Activated effector memory CD4-positive, alpha-beta T cell treated with Interleukin-2 at 50 U/mL for 16 hours (primary cell): Measurements from ENCODE around the gene MYORG.
"Not testable (repeated sequence)": the region's sequence is repeated elsewhere in the genome, so short reads cannot be mapped to it uniquely, and the experiment has no call there.

Experiments
- DNase-seq: peaks from one replicate; pipeline ENCODE4 v3.0.0-alpha.2; 2020

MYORG gene

DNA sequence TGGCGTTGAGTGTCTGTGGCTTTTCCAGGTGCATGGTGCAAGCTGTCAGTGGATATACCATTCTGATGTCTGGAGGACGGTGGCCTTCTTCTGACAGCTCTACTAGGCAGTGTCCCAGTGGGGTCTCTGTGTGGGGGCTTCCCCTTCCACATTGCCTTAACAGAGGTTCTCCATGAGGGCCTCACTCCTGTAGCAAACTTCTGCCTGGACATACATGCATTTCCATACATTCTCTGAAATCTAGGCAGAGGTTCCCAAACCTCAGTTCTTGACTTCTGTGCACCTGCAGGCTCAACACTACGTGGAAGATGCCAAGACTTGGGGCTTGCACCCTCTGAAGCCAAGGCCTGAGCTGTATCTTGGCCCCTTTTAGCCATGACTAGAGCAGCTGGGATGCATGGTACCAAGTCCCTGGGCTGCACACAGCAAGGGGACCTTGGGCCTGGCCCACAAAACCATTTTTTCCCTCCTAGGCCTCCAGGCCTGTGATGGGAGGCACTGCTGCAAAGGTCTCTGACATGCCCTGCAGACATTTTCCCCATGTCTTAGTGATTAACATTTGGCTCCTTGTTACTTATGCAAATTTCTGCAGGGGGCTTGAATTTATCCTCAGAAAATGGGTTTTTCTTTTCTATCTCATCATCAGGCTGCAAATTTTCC lies 8.8 kb downstream of the MYORG start:
- not testable (repeated sequence) for DNase-seq

DNA sequence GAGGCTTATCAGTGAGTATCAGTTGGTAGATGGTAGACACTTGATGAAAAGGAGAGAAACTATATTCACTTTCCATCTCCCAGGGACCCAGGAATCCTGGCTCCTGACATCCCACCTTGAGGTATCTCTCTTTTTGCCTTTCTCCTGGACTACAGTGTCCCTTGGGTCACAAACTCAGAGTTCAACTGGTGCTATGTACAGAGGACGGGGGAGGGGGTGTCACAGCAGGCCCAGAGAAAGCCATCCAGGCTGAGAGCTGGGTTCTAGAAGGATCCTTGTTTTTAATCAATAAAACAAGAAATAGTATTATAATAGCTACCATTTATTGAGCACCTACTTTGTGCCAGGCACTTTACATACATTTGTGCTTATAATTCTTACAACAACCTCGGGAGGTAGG lies 10.3 kb downstream of the MYORG start:
- no peak for DNase-seq

DNA sequence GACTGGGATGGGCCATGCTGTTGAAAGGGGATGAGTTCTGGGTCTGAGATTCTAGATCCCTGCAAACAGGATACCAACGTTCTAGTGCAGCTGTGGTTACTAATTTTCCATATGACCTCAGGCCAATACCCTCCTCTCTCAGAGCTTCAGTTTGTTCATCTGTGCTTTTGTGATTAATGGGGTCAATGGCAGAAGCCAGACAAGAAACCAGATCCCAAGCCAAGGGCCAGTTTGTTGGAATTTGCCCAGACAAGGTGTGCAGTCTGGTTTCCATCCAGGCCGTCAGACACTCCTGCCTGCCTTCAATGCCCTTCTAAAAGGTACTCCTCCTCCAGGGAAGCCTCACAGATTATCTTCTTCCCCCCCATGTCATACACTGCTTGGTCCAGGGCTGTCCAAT lies 11.4 kb downstream of the MYORG start:
- no peak for DNase-seq

DNA sequence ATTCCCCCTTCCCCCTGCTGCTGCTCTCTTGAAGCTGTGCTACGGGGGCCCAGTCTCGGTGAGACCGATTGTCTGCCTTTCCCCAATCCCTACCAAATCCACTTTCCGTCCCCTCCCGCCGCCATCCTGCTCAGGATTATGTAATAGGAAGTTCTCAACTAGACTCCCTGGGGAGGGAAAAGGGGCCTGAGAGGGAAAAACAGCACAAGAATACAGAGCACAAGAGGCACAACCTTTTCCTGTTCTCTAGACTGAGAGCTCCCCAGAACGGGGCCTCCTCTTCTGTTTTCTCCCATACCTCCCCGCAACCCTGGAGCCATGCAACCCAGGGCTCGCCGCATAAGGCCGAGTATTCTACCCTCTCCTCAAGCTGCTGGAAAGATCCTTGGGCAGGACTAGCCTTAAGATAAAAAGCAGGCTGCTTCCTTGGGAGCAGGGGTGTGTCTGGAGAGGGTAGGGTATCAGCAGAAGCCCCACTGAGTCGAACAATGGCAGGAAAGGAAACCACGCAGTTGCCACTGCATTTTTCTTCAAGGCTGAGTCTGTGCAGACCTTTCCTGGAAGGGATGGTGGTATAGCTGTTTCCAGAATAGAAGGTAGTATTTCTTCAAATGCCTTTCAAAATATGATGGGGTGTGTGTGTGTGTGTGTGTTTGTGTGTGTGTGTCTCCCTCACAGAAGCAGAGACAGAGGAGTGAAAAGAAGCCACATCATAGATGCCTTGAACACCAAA lies 12.9 kb downstream of the MYORG start:
- DNase-seq: no peak

DNA sequence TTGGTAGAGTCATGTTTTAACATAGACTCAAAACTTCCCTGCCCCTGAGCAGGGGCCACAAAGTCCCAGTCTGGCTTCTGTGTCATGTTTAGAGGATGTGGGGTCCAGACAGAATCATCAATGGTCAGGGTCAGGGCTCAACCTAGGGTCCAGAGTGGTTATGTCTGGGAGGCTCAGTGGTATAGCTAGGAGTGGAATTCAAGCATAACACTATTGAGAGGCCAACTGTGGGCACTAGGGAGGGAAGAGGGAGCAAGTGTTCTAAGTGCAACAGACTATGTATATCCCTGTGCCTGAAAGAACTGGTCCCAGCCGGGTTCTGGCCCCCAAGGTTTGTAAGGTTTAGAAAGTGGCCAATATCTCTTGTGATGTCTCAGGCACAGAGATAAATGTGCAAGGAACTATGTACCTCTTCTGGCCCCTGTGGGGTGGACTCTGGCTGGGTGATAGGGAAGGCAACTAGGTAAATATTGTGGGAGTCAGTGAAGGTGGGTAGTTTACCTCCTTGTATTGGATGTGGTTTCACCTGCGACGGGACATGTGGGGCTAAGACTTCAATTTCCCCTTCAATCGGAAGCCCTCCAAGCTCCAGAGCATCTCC lies 14.0 kb downstream of the MYORG start:
- DNase-seq: no peak

DNA sequence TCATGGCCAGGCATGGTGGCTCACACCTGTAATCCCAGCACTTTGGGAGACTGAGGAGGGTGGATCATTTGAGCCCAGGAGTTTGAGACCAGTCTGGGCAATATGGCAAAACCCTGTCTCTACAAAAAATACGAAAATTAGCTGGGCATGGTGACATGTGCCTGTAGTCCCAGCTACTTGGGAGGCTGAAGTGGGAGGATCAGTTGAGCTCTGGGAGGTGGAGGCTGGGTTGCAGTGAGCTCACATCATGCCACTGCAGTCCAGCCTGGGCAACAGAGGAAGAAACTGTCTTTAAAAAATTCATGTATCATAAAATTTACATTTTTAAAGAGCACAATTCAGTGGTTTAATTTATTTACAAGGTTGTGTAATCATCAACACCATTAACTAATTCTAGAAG lies 23.7 kb downstream of the MYORG start:
- DNase-seq: not testable (repeated sequence)

DNA sequence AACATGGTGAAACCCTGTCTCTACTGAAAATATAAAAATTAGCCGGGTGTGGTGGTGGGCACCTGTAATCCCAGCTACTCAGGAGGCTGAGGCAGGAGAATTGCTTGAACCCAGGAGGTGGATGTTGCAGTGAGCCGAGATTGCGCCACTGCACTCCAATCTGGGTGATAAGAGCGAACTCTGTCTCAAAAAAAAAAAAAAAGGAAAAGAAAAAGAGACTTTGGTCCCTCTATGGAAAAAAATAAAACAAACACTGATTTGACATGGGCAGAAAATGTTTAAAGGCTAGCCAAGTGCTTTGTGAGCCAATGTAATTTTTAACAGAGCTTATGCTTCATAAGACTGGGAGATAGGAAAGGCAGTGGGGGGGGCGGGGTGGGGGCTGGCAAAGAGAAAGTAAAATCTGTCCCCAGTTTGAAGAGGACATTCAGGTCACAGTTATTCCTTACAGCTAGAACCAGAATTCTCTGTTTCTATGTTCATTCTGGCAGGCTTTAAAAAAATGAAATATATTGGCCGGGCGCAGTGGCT lies 24.5 kb downstream of the MYORG start:
- not testable (repeated sequence) for DNase-seq

DNA sequence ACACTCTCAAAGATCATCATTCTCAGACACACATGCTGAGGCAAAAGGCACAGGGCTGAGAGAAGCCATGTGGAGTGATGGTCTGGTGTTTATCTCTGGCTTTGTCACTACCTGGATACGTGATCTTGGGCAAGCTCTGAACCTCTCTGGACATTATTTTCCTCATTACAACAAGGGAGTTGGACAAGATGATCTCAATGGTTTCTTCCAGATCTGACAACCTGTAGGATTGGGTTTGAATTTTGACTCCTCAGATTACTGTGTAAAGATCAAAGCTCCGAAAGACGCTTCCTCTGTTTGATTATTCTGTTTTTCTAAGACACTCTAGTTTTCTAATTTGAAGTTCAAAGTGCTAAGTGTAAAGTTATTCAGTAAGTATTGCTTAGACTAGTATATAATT lies 27.4 kb downstream of the MYORG start:
- DNase-seq: no peak

DNA sequence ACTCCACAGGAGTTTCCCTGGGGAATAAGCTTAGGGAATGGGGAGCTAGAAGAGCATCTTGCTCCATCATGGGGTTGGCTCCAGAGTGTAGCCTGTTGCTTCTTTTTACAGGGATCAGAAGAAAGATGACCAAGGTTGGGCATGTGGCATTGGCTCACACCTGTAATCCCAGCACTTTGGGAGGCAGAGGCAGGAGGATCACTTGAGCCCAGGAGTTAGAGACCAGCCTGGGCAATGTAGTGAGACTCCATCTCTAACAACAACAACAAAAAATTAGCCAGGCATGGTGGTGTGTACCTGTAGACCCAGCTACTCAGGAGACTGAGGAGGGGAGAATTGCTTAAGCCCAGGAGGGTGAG lies 28.9 kb downstream of the MYORG start:
- DNase-seq: no peak

DNA sequence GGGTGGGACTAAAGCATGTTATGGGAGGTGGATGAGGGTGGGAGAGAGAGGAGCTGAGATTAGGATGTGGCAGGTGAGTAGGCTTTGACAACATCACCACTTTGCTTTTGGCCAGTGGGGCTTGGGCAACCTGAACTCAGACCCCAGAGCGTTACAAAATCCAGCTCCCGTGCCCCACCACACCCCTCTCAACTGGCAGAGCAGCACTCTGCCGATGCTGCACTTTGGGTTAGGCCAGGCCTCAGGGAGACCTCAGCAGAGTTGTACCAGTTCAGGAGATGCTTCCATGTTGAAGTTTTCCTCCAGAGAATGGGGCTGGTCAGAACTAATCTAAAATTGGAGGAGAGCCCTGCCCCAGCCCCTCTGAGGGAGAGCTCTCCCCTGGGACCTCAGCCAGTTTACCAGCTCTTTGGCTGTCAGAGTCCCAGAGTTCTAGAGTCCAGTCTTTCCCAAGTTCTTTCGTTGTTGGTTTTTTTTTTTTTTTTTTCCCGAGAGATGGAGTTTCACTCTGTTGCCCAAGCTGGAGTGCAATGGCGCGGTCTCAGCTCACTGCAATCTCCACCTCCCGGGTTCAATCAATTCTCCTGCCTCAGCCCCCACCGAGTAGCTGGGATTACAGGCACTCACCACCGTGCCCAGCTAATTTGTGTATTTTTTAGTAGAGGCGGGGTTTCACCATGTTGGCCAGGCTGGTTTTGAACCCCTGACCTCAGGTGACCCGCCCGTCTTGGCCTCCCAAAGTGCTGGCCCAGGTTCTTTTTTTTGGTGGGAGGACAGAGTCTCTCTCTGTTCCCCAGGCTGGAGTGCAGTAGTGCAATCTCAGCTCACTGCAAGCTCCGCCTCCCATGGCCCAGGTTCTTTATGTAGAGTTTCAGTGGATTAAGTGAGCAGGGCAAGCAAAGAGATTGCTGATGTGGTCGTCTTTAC lies 29.6 kb downstream of the MYORG start:
- DNase-seq: no peak

DNA sequence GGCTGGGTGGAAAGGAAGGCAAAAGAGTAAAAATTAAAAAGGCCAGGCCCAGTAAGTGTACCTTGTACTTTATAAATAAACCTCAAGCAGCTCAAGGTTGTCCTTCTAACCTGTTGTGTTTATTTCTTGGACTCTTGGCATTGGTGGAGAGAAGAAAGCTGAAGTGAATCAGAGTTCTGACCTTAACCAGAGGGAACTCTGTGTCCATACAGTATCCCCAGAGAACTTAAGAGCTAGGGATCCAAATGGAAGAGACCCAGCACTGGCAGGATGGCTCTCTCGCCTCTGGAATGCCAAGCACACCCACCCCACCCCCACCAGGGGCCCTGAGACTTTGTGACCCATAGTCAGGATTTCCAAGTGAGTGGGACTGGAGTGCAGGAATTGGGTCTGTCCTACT lies 33.1 kb downstream of the MYORG start:
- no peak for DNase-seq

DNA sequence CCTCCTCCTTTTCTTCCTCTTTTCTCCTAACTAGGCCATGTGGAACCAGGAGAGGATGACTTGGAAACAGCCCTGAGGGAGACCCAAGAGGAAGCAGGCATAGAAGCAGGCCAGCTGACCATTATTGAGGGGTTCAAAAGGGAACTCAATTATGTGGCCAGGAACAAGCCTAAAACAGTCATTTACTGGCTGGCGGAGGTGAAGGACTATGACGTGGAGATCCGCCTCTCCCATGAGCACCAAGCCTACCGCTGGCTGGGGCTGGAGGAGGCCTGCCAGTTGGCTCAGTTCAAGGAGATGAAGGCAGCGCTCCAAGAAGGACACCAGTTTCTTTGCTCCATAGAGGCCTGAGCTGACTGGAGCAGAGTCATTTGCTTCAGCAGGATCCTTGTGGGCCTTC lies 33.6 kb downstream of the MYORG start:
- DNase-seq: no peak

DNA sequence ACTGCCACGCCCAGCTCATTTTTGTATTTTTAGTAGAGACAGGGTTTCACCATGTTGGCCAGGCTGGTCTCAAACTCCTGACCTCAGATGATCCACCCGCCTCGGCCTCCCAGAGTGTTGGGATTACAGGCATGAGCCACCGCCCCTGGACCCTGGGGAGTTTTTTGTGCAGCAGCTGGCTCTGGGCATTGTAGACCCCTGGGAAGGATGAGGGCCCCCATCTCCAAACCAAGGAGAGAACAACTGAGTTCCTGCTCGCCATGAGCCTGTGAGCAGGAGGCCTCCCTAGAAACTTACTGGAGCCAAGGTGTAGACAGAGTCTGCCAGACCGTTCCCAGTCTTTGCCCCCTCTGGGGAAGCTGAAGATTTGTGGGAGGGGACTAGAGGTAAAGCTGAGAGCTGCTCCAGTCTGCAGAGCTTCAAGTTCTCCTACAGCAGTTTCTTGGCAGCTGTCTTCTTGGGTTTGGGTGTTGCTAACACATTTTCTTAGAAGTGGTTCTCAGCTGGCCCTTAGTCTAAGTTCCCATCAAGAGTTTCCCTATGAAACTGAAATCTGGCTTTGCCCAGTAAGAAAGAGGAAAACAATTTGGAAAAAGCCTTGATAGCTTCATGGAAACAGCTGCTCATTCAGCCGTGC lies 34.9 kb downstream of the MYORG start:
- DNase-seq: no peak

DNA sequence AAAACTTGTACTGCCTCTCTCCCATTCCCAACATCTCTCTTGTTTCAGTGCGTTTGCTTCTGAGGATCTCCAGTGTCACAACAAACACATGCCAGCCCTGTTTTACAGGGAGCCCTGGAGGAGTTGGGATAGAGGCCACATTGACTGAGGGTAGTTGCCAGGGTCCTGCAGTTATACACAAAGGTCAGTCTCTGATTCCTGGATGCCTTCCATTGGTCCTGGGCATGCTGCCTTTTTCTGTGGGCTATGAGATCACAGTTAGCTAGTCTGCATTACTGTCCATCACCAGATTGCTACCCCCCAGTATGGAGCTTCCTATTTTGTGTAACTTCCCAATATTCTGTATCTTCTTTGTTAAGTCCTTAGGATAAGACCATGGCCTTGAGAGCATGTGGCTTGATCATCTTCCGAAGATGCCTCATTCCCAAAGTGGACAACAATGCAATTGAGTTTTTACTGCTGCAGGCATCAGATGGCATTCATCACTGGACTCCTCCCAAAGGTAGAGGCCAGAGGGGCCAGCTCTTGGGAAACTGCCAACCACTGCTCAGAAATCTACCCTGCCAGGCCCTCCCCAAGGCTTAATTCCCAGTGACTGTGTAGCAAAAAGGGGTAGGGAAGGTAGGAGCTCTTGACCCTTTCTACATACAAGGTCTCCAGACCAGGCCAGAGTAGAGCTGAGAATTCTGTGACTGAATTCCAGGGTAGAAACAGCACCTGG lies 37.9 kb downstream of the MYORG start:
- DNase-seq: no peak

DNA sequence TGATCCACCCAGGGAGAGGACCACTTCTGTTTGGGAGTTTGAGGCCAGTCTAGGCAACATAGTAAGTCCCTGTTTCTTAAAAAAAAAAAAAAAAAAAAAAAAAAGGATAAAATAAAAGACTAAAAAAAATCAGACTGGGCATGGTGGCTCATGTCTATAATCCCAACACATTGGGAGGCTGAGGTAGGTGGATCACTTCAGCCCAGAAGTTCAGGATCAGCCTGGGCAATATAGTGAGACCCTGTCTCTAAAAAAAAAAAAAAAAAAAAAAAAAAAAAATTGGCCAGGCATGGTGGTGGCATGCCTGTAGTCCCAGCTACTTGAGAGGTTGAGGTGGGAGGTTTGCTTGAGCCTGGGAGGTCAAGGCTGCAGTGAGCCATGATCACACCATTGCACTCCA lies 38.6 kb downstream of the MYORG start:
- DNase-seq: not testable (repeated sequence)

DNA sequence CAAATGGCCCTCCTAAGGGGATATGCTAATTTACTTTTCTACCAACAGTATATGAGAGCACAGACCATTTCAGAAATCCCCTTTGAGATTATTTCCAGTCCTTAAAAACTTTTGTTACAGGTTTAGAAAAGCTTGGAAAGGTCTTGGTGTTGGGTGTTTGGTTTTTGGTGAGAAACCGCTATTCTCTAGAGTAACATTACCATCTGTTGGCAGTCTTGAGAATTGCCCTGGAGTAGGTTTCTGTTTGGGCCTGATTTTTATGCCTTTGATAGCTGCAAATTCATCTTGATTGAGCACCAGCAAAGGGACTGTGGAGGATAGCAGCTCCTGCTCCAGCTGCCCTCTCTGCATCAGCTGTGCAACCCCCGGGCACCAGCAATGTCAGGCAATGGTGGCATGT lies 39.3 kb downstream of the MYORG start:
- no peak for DNase-seq

DNA sequence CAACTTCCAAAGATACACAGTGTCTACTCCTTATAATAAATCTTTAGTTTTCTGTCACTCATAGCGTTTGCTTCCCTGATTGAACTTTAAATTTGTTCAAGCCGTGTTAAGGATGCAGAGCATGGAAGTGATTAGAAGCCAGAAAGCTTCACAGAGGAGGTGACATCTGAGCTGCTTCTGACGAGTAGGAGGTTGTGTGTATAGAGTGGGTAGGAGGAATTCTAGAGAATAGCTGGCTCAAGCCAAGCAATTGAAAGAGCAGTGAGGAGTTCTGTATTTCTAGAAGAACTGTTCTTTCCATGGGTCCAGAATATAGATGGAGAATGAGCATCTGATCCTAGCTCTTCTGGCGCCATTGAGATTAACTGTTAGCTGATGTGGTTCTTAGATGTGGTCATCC lies 41.3 kb downstream of the MYORG start:
- DNase-seq: no peak

DNA sequence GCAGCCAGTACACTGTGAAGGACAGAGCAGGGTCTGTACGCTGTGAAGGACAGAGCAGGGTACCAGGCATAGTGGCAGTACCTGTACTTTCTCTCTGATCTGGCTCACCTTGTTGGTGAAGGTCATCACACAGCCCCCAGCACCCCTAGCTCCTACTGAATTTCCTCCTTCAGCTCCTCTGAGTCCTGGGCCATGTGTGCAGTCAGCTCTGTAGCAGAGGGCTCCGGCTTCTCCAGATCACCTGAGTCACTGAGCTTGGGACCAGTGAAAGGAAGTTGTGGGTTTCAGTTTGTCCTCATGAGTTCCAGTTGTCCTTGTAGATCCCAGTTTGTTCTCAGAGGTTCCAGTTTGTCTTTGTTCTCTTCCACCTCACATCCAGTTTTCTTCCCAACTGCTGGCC lies 41.8 kb downstream of the MYORG start:
- DNase-seq: no peak

DNA sequence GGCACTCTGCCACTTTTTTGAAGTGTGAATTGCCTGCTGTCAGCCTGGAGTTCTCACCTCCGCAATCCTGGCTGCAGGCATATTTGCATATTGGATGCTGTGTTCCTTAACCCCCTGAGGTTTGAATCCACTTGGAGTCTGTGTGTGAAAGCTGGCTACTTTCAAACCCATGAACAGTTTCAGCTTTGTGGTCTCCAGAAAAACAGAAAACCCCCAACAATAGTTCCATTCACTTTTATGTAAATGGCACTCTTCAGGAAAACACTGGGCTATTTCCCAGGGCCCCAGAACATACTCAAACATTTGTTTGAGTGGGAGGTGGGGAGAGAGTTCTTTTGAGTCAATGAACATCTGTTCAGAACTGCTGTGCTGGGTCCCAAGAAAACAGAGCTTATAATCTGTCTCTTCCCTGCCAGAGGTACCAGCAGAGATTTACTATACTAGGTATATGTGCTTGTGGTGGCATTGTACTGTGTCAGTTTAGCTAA lies 42.3 kb downstream of the MYORG start:
- DNase-seq: no peak

DNA sequence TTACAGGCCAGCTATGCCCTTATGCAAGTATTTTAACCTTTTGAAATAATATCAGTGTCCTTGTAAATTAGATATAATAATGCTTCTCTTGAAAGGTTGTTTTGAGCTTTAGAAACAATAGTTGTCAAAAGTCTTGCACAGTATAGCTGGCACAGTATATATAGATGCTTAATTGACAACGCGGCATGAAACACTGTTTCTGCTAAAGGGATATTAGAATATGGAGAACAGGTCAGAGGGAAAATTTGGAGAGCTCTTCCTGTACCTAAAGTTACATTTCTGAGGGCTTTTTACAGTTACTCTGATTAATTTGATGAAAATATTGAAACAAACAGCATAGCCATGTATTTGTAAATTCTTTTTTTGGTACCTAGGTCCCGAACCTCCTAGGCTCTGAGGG lies 42.9 kb downstream of the MYORG start:
- DNase-seq: no peak

DNA sequence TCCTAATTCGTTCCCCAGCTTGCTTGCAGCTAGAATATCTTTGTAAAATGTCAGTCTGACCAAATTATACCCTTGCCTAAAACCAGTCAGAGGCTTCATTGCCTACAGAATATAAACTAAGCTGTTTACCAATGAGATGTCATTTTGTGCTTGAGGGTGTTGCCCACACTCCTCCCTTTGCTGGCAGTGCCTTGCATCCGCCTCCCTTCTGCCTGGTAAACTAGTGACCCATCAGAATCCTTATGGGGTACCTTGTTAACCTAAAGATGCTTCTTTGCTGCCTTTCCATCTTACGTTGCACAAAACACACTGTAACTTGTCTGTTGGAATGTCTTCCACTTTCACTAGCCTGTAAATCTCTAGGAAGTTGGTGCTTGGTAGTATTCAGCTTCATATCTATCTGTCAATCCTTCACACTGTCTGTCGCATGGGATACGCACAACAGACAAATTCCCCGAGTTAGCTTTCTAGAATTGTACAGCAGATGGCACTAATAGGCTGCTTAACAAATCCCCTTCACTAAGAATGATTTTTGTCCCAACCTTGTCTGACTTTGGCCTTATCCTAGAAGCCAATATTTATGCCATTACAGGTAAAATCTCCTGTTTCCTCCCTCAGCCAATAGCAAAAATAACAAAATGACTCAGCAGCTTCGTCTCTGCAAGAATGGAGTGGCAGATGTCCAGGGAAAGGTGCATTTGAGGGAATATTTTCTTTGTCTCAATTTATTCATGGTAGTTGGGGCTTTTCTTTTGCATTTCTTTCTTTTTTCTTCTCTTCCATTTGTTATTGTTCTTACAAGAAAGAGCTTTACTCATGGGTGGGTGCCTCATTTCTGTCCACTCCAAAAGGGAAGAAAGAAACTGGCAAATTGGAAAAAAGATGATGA lies 44.4 kb downstream of the MYORG start:
- DNase-seq: no peak
